ENCODE measurements around the gene UBE2C. TPM values are rescaled to one million over a fixed set of nuclear protein-coding genes. Genes with fewer than 3 reads are reported as not detected.

UBE2C gene
- total RNA-seq, 1 experiment from 2014 or later, result 268 TPM

DNA sequence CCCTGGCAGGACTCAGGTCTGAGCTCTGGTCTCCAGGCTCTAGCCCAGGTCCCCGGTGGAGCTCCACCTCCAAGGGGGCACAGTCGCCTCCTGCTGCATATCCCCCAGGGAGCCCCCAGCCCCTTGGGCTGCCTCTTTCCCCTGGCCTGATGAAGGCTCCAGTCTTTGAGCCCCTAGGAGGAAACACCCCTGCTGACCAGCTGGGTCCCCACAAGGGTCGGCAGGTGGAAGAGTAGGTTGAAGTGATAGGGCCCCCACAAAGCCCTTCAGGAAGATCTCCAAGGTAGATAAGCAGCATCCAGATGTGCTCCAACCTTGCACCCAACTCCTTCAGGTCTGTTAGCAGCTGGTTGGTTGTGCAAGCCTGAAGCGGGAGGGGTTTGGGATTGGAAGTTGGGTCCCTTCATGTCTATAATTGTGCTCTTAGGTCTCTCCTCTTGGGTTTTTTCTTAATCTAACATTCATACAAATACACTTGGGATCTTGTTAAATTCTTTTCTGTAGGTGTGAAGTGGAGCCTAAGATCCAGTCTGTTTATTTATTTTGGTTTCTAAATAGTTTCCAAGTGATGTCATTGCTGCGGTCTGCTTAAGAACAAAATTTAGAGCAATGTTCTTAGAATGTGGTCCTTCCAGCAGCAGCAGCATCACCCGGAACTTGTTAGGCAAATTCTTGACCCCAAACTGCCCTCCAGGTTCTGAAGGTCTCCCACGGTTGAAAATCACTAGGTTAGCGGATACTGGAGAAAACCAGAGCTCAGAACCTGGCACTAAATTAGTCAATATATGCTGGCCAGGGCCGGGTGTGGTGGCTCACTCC, 5.1 kb downstream of the UBE2C start:
- no peak overlapping the region for H2AK5ac ChIP-seq (ENCODE audit: insufficient read length, low read length)
- H3K4me2 ChIP-seq (ENCODE audit: insufficient read depth, insufficient read length, low read length), result no peak overlapping the region
- no peaks in the 10 kb centered on the region for H3K9me3 ChIP-seq (ENCODE audit: control insufficient read depth, low read depth, low read length)
- no peak overlapping the region for H4K91ac ChIP-seq (ENCODE audit: insufficient read length, low read depth, low read length)
- H3K56ac ChIP-seq (ENCODE audit: insufficient read length, low read depth, low read length), result no peak overlapping the region
- H3K14ac ChIP-seq (ENCODE audit: insufficient read depth, low read length), result no peak overlapping the region
- H3K9me3 Mint-ChIP-seq, result peaks cover 0 to 3% of the 10 kb centered on the region in 2 experiments; a peak in 2 of 5 replicates
- H3K27ac ChIP-seq (ENCODE audit: insufficient read length, low read depth, low read length), result no peak overlapping the region
- H3K18ac ChIP-seq (ENCODE audit: insufficient read length, low read depth, low read length), result no peak overlapping the region
- no peak overlapping the region for H2BK20ac ChIP-seq (ENCODE audit: low read depth, low read length, poor library complexity, severe bottlenecking)
- no peak overlapping the region for H2BK5ac ChIP-seq (ENCODE audit: insufficient read length, low read length)
- no peak overlapping the region for H3K4ac ChIP-seq (ENCODE audit: low read depth, low read length)
- H2AFZ ChIP-seq (ENCODE audit: low read length), result no peak overlapping the region
- no peak for DNase-seq
- H3K4me1 ChIP-seq (ENCODE audit: insufficient read depth, low read length), result no peaks in the 10 kb centered on the region
- WGBS (ENCODE audit: extremely low coverage, insufficient read length, low lambda C conversion rate), result no CpG with 5 or more reads among the region's 9 CpGs
- no peak overlapping the region for H4K8ac ChIP-seq (replicated peaks; ENCODE audit: insufficient read length, low read depth, low read length)
- H3K9ac ChIP-seq (ENCODE audit: extremely low read depth, insufficient read length, low read length), result no peak overlapping the region
- H3K23me2 ChIP-seq (ENCODE audit: insufficient read length, low read depth, low read length, poor library complexity, severe bottlenecking), result peaks cover 7% of the 10 kb centered on the region
- H2BK120ac ChIP-seq (ENCODE audit: low read depth, low read length, poor library complexity, severe bottlenecking), result no peak overlapping the region
- peaks cover 10% of the 10 kb centered on the region; the same call in 1 of the 2 replicates for H3K79me2 ChIP-seq (ENCODE audit: insufficient read depth, low read length)
- H4K5ac ChIP-seq (ENCODE audit: insufficient read length, low read depth, low read length), result no peak overlapping the region
- peaks cover 3% of the 10 kb centered on the region for H3K27me3 Mint-ChIP-seq (ENCODE audit: low read depth)
- H3K36me3 Mint-ChIP-seq (ENCODE audit: insufficient read depth in 1 of 3, low read depth in 3 of 3), result peaks cover 31 to 42% (median 39%) of the 10 kb centered on the region in 3 experiments
- H3K4me3 Mint-ChIP-seq, result no peak overlapping the region
- TF ChIP-seq, protein P1, sequence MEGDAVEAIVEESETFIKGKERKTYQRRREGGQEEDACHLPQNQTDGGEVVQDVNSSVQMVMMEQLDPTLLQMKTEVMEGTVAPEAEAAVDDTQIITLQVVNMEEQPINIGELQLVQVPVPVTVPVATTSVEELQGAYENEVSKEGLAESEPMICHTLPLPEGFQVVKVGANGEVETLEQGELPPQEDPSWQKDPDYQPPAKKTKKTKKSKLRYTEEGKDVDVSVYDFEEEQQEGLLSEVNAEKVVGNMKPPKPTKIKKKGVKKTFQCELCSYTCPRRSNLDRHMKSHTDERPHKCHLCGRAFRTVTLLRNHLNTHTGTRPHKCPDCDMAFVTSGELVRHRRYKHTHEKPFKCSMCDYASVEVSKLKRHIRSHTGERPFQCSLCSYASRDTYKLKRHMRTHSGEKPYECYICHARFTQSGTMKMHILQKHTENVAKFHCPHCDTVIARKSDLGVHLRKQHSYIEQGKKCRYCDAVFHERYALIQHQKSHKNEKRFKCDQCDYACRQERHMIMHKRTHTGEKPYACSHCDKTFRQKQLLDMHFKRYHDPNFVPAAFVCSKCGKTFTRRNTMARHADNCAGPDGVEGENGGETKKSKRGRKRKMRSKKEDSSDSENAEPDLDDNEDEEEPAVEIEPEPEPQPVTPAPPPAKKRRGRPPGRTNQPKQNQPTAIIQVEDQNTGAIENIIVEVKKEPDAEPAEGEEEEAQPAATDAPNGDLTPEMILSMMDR (conservative IDR thresholded peaks at IDR 0.05), result no peak
- peaks cover 3% of the 10 kb centered on the region for H3K79me1 ChIP-seq (ENCODE audit: insufficient read depth, low read depth, low read length, poor library complexity, severe bottlenecking)
- peak overlapping the region in 1 of 3 experiments; percentile 91; a peak in 2 of 7 replicates for H3K27ac Mint-ChIP-seq
- no peaks in the 10 kb centered on the region for H4K20me1 ChIP-seq (ENCODE audit: control insufficient read depth, insufficient read depth, insufficient read length)
- no peak overlapping the region for H3K23ac ChIP-seq (ENCODE audit: insufficient read length, low read depth, low read length)
- no peaks in the 10 kb centered on the region for H3K27me3 ChIP-seq (ENCODE audit: insufficient read depth, low read length)
- no peak overlapping the region for H3T11ph ChIP-seq (ENCODE audit: low read length)
- H2BK15ac ChIP-seq (ENCODE audit: low read depth, low read length), result no peak overlapping the region
- H3K4me1 Mint-ChIP-seq, result peaks cover 17 to 22% of the 10 kb centered on the region in 2 experiments
- H2BK12ac ChIP-seq (ENCODE audit: insufficient read length, low read depth, low read length), result no peak overlapping the region
